HK-2 (cell line): Measurements from ENCODE around the gene GDPD4.

Experiments
- DNase-seq: peaks from one replicate; pipeline ENCODE4 v3.0.0-alpha.2; 2018; ENCODE audit not compliant: unreplicated experiment

Gene GDPD4

GRCh38 chr11:77299528-77299993, 1.9 kb downstream of the GDPD4 start:
- peak; percentile 64 for DNase-seq

GRCh38 chr11:77294040-77294439, 7.4 kb downstream of the GDPD4 start:
- DNase-seq, result no peak

GRCh38 chr11:77289737-77290136, 11.7 kb downstream of the GDPD4 start:
- no peak for DNase-seq

- DNase-seq, result no peak
Measured at GRCh38 chr11:77287615-77288273, 13.7 kb downstream of the GDPD4 start.

- DNase-seq, result no peak
Measured at GRCh38 chr11:77287136-77287535, 14.3 kb downstream of the GDPD4 start.

- DNase-seq, result no peak
Measured at GRCh38 chr11:77284476-77285468, 16.7 kb downstream of the GDPD4 start.

GRCh38 chr11:77283101-77283500, 18.4 kb downstream of the GDPD4 start:
- no peak for DNase-seq

GRCh38 chr11:77278595-77279506, 22.6 kb downstream of the GDPD4 start:
- no peak for DNase-seq

- DNase-seq, result no peak
Measured at GRCh38 chr11:77276271-77276670, 25.2 kb downstream of the GDPD4 start.

- DNase-seq, result no peak
Measured at GRCh38 chr11:77270921-77271320, 30.6 kb downstream of the GDPD4 start.

GRCh38 chr11:77269484-77270123, 31.9 kb downstream of the GDPD4 start:
- no peak for DNase-seq

- no peak for DNase-seq
Measured at GRCh38 chr11:77267962-77268361, 33.5 kb downstream of the GDPD4 start.

- DNase-seq, result no peak
Measured at GRCh38 chr11:77266766-77267165, 34.7 kb downstream of the GDPD4 start.

- DNase-seq, result no peak
Measured at GRCh38 chr11:77262803-77263202, 38.7 kb downstream of the GDPD4 start.

GRCh38 chr11:77259641-77260040, 41.8 kb downstream of the GDPD4 start:
- DNase-seq, result no peak

- DNase-seq, result no peak
Measured at GRCh38 chr11:77253690-77254089, 47.8 kb downstream of the GDPD4 start.

- DNase-seq, result no peak
Measured at GRCh38 chr11:77252555-77253270, 48.8 kb downstream of the GDPD4 start.

- no peak for DNase-seq
Measured at GRCh38 chr11:77250881-77251640, 50.4 kb downstream of the GDPD4 start.

- no peak for DNase-seq
Measured at GRCh38 chr11:77249427-77249826, 52.1 kb downstream of the GDPD4 start.
